Measurements from ENCODE around the gene TNRC18.
"Not testable (repeated sequence)": the region's sequence is repeated elsewhere in the genome, so short reads cannot be mapped to it uniquely, and the experiment has no call there.

The TNRC18 gene

GRCh38 chr7:5423306-5423975, at the start of gene TNRC18:
TSS of gene TNRC18 (minus strand) at chr7:5423834. CDS start at chr7:5421246, 2,588 bp downstream.
- DNase-seq = peak in 34 of 58 donors; percentile 30 to 87 (median 70)

GRCh38 chr7:5472432-5473315, 49.0 kb upstream of the TNRC18 start:
- DNase-seq = peak in 1 of 58 donors; percentile 39

- not testable (repeated sequence) for DNase-seq
Observed at GRCh38 chr7:5471623-5472022, 48.0 kb upstream of the TNRC18 start.

GRCh38 chr7:5470816-5471215, 47.2 kb upstream of the TNRC18 start:
- peak in 30 of 58 donors; percentile 13 to 64 (median 38) for DNase-seq

GRCh38 chr7:5470167-5470532, 46.5 kb upstream of the TNRC18 start:
- peak in 4 of 58 donors; percentile 9 to 68 (median 30) for DNase-seq

- peak in 6 of 58 donors; percentile 23 to 68 (median 41) for DNase-seq
Observed at GRCh38 chr7:5469375-5470166, 45.9 kb upstream of the TNRC18 start.

GRCh38 chr7:5467645-5468044, 44.0 kb upstream of the TNRC18 start:
- peak in 1 of 58 donors; percentile 17 for DNase-seq

- DNase-seq = no peak
Observed at GRCh38 chr7:5466551-5466950, 42.9 kb upstream of the TNRC18 start.

- no peak for DNase-seq
Observed at GRCh38 chr7:5463031-5463430, 39.4 kb upstream of the TNRC18 start.

GRCh38 chr7:5462216-5462615, 38.6 kb upstream of the TNRC18 start:
- no peak for DNase-seq

GRCh38 chr7:5458921-5459480, 35.4 kb upstream of the TNRC18 start:
- no peak for DNase-seq

GRCh38 chr7:5457245-5457735, 33.7 kb upstream of the TNRC18 start:
- no peak for DNase-seq

- DNase-seq = no peak
Observed at GRCh38 chr7:5456409-5456808, 32.8 kb upstream of the TNRC18 start.

- DNase-seq = no peak
Observed at GRCh38 chr7:5455581-5456219, 32.1 kb upstream of the TNRC18 start.

GRCh38 chr7:5455175-5455574, 31.5 kb upstream of the TNRC18 start:
- no peak for DNase-seq

GRCh38 chr7:5454485-5454884, 30.9 kb upstream of the TNRC18 start:
- no peak for DNase-seq

- no peak for DNase-seq
Observed at GRCh38 chr7:5453566-5454075, 30.0 kb upstream of the TNRC18 start.

GRCh38 chr7:5452937-5453540, 29.4 kb upstream of the TNRC18 start:
- DNase-seq = peak in 6 of 58 donors; percentile 6 to 63 (median 14)

GRCh38 chr7:5452470-5452899, 28.9 kb upstream of the TNRC18 start:
- DNase-seq = peak in 1 of 58 donors; percentile 19

GRCh38 chr7:5451391-5451790, 27.8 kb upstream of the TNRC18 start:
- no peak for DNase-seq
